Activated CD4-positive, alpha-beta T cell treated with anti-CD3 and anti-CD28 coated beads, Interleukin-2, amount 50 U/mL, for 16 hours (primary cell): ENCODE measurements around the gene PLPP2.

Experiments
- DNase-seq: peaks from one replicate; pipeline ENCODE4 v3.0.0-alpha.2; 2020

Gene PLPP2

GRCh38 chr19:313988-314815 is 23.0 kb upstream of the PLPP2 start:
- DNase-seq = no peak

GRCh38 chr19:313169-313987 is 22.2 kb upstream of the PLPP2 start:
- DNase-seq = no peak

- DNase-seq = no peak
These were observed 20.6 kb upstream of the PLPP2 start for GRCh38 chr19:311813-312261.

- DNase-seq = no peak
These were observed 19.7 kb upstream of the PLPP2 start for GRCh38 chr19:310781-311496.

GRCh38 chr19:310141-310651 is 19.0 kb upstream of the PLPP2 start:
- DNase-seq = no peak

GRCh38 chr19:309206-309565 is 18.0 kb upstream of the PLPP2 start:
- no peak for DNase-seq

- DNase-seq = no peak
These were observed 17.4 kb upstream of the PLPP2 start for GRCh38 chr19:308471-309205.

- no peak for DNase-seq
These were observed 16.7 kb upstream of the PLPP2 start for GRCh38 chr19:307793-308420.

GRCh38 chr19:307111-307531 is 15.9 kb upstream of the PLPP2 start:
- no peak for DNase-seq

GRCh38 chr19:306151-306900 is 15.1 kb upstream of the PLPP2 start:
- no peak for DNase-seq

- DNase-seq = no peak
These were observed 14.3 kb upstream of the PLPP2 start for GRCh38 chr19:305240-306150.

- DNase-seq = no peak
These were observed 5.4 kb upstream of the PLPP2 start for GRCh38 chr19:296476-297225.

- DNase-seq = no peak
These were observed 4.6 kb upstream of the PLPP2 start for GRCh38 chr19:295687-296370.

GRCh38 chr19:294946-295686 is 3.9 kb upstream of the PLPP2 start:
- DNase-seq = peak; percentile 37

- DNase-seq = no peak
These were observed 3.2 kb upstream of the PLPP2 start for GRCh38 chr19:294341-294945.

GRCh38 chr19:293436-294110 is 2.4 kb upstream of the PLPP2 start:
- no peak for DNase-seq

GRCh38 chr19:292951-293350 is 1.7 kb upstream of the PLPP2 start:
- no peak for DNase-seq
